ENCODE measurements around the gene CNGA1. TPM values are rescaled to one million over a fixed set of nuclear protein-coding genes. Genes with fewer than 3 reads are reported as not detected.
A peak's percentile ranks its signal among the peaks of the same experiment; 100 is the strongest.

The CNGA1 gene
- 1 to 10 TPM in 1 of 4 donors, under 1 TPM in 2, not detected in 1; 0.34 to 1.8 (median 0.94) TPM for total RNA-seq

DNA sequence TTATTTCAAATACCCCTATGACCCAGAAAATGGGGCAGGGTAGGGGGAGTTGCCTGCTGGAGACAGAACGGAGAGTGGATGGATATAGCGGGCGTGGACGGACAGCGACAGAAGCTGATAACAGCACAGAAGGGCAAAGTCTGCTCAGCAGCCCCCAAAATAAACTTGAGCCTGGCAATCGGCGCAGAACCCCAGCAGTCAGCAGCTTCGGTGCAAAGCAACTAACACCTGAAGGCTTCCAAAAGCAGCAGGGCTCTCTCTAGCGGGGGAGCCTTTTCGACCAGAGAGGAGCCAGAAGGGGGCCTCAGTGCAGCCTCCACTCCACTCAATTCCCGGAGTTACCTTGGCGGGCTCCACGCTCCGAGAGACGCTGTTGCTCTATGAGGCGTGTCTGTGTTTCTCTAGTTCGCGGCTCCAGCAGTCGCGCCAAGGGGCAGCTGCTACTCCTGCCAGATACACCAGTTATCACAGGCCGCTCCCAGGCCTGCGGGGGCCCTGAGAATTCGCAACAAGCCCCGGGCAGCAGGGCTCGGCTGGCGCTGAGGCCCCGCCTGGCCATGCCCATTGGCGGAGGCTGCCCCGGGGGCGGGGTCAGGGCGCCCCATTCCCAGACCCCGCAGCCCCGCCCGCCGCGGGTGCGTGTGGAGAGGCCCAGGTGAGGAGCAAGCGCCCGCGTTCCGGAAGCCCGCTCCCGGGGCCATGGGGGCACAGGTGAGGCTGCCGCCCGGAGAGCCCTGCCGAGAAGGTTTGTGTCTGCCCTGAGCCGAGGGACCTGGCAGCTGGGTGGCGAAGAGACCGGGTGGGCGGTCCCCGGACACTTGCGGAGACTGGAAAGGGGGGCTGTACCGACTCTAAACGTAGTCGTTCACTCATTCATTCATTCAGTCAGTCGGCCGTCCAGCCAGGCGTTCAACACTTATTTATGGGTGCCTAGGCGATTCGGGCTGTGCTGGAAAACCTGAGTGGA, at the start of gene CNGA1, which contains the start of gene NIPAL1:
Gene CNGA1 (minus strand): TSS at position 541 of the 967 bp plus-strand sequence. CDS start 63,992 bp downstream, outside the sequence.
Gene NIPAL1 (plus strand): TSS at position 632 of the 967 bp plus-strand sequence. CDS start 68 bp downstream, at position 700.
- Histone ChIP-seq H3K27ac (peak within 1 kb of the TSS; percentile 60 to 82 (median 73)), H3K4me1 (peaks cover 0 to 9% of the 10 kb centered on the region in 2 donors), H3K27me3 (no peaks in the 10 kb centered on the region), H3K9me3 (no peaks in the 10 kb centered on the region), H3K36me3 (no peaks in the 10 kb centered on the region), H3K4me3 (replicated peaks in 1 of 3) (peak within 1 kb of the TSS; percentile 34 to 72 (median 57))
- TF ChIP-seq POLR2A (IDR thresholded peaks at IDR 0.05) (peak in 1 of 2 donors; percentile 55), CTCF (IDR thresholded peaks at IDR 0.05) (peak in 4 of 6 experiments; percentile 19 to 52 (median 28))
- WGBS, 2 donors, result 6 to 44% methylated on average over 8 to 26 of the region's 60 CpGs
- intact Hi-C loops (cut with DNase I), result no loop called here
- DNase-seq, result peak; percentile 96 to 97

DNA sequence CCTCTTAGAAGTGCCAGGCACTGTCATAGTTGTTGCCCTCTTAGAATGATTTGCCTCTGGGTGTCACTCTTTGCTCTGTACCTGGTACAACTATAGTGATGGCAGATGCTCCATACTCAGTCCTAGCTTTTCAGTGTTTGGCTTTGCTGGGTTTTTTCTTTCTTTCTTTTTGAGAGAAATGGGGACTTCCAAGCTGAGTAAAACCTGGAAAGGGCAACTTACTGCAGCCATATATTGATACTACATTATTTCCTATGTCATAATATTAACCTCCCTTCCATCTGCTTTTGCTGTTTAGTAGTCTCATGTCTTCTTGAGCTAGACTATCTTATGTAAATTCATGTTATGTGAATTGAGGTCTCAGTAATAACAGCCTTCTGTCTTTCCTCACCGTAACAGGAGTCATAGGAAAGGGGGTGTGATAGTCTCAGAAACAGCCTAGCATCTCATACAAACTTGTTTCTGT, 49.1 kb upstream of the CNGA1 start:
- intact Hi-C loops (cut with DNase I), result no loop called here
- no peak for TF ChIP-seq POLR2A (IDR thresholded peaks at IDR 0.05)
- TF ChIP-seq CTCF (IDR thresholded peaks at IDR 0.05), result no peak
- H3K27ac ChIP-seq, result no peak overlapping the region
- H3K36me3 ChIP-seq, result no peaks in the 10 kb centered on the region
- 91 to 97% methylated on average over 1 of the region's 1 CpG for WGBS, 2 donors
- H3K4me3 ChIP-seq (replicated peaks in 1 of 3), result no peak overlapping the region
- H3K9me3 ChIP-seq, result no peaks in the 10 kb centered on the region
- DNase-seq, result no peak
- H3K4me1 ChIP-seq, result no peaks in the 10 kb centered on the region
- H3K27me3 ChIP-seq, result no peaks in the 10 kb centered on the region

DNA sequence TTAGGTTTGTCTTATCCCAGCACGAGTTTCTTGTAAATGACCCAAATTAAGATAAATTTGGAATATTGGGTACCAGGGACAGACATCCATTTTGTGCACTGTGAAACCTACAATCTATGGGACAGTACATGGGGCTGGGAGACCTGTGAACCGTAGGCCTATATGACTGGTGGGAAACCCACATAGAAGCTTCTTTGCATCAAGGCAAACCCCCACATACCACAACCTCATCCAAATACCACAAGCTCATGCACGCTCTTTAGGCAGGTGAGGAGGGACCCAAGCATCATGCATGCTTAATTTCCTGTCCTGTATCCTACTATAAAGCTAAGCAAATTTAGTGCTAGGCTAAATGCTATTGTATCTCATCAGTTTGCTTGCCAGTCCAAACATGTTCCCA, 47.9 kb upstream of the CNGA1 start:
- H3K4me1 ChIP-seq, result no peaks in the 10 kb centered on the region
- no peaks in the 10 kb centered on the region for H3K27me3 ChIP-seq
- WGBS, 2 donors, result 93 to 94% methylated on average over 3 of the region's 3 CpGs
- H3K27ac ChIP-seq, result no peak overlapping the region
- intact Hi-C loops (cut with DNase I), result no loop called here
- no peak for DNase-seq
- TF ChIP-seq POLR2A (IDR thresholded peaks at IDR 0.05), result no peak
- H3K36me3 ChIP-seq, result no peaks in the 10 kb centered on the region
- H3K9me3 ChIP-seq, result no peaks in the 10 kb centered on the region
- no peak overlapping the region for H3K4me3 ChIP-seq (replicated peaks in 1 of 3)

- H3K27me3 ChIP-seq, result no peaks in the 10 kb centered on the region
- no peaks in the 10 kb centered on the region for H3K9me3 ChIP-seq
- no peaks in the 10 kb centered on the region for H3K36me3 ChIP-seq
- DNase-seq, result no peak
- no peaks in the 10 kb centered on the region for H3K4me1 ChIP-seq
- WGBS, 2 donors, result 75 to 81% methylated on average over 5 of the region's 5 CpGs
- intact Hi-C loops (cut with DNase I), result no loop called here
- TF ChIP-seq POLR2A (IDR thresholded peaks at IDR 0.05) (no peak), CTCF (IDR thresholded peaks at IDR 0.05) (no peak)
- no peak overlapping the region for H3K4me3 ChIP-seq (replicated peaks in 1 of 3)
- no peak overlapping the region for H3K27ac ChIP-seq
Observed at GRCh38 chr4:48058617-48059530, 42.4 kb upstream of the CNGA1 start.

GRCh38 chr4:48051078-48051477, 34.6 kb upstream of the CNGA1 start:
- TF ChIP-seq POLR2A (IDR thresholded peaks at IDR 0.05), result no peak
- TF ChIP-seq CTCF (IDR thresholded peaks at IDR 0.05), result no peak
- no peaks in the 10 kb centered on the region for H3K36me3 ChIP-seq
- H3K9me3 ChIP-seq, result no peaks in the 10 kb centered on the region
- peaks cover 0 to 11% of the 10 kb centered on the region in 2 donors for H3K4me1 ChIP-seq
- intact Hi-C loops (cut with DNase I), result no loop called here
- no peak overlapping the region for H3K4me3 ChIP-seq (replicated peaks in 1 of 3)
- 88 to 100% methylated on average over 1 of the region's 1 CpG for WGBS, 2 donors
- no peaks in the 10 kb centered on the region for H3K27me3 ChIP-seq
- DNase-seq, result no peak
- H3K27ac ChIP-seq, result no peak overlapping the region
